ENCODE measurements around the gene PRDM7.

PRDM7 gene

DNA sequence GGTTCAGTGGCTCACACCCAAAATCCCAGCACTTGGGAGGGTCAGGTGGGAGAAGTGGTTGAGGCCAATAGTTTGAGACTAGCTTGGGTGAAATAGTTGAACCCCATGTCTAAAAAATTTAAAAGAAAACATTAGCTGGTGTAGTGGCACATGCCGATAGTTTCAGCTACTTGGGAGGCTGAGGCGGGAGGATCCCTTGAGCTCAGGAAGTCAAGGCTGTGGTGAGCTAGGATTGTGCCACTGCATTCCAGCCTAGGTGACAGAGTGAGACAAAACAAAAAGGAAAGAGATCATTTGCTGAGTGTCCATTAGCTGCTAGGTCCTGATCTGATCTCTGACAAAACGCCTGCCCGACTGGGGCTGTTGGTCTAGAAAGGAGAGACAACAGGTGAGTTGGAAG is 43.7 kb downstream of the PRDM7 start:
- DNase-seq, result no peak

- no peak for DNase-seq
Measured at GRCh38 chr16:90032674-90033331, 44.3 kb downstream of the PRDM7 start.

- no peak for DNase-seq
Measured at GRCh38 chr16:90031931-90032673, 45.0 kb downstream of the PRDM7 start.

GRCh38 chr16:90031186-90031930 is 45.8 kb downstream of the PRDM7 start:
- no peak for DNase-seq

DNA sequence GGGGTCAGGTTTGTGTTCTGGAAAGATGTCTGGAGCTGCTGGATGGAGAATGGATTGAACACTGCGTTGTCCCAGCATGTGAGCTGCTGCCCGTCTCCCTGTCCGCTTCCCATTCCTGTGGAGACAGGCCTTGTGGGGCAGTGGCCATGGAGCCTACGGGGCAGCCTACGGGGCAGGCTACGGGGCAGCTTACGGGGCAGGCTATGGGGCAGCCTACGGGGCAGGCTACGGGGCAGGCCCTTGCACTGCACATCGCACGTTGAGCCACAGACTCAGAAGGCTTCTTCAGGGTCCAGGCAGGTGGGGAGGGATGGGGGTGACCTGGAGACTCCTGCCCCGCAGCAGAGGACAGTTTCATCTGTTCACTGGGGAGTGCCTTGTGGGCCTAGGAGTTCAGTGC is 48.1 kb downstream of the PRDM7 start:
- no peak for DNase-seq

DNA sequence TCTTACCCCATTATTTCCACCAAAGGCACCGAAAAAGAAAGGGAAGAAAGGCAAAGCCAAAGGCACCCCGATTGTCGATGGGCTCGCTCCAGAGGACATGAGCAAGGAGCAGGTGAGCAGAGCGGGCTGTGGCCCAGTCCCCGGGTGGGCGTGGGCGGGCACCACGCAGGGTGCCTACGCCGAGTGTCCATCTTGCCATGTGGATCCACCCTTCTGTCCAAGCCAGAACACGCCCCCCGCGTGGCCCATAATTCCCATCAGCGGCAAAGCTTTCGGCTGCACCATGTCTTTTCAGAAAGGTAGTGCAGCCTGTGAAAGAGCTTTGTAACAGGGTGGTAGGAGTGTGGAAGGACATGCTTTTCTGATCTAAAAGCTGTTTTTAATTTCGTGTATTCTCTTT is 49.5 kb downstream of the PRDM7 start:
- DNase-seq, result no peak

DNA sequence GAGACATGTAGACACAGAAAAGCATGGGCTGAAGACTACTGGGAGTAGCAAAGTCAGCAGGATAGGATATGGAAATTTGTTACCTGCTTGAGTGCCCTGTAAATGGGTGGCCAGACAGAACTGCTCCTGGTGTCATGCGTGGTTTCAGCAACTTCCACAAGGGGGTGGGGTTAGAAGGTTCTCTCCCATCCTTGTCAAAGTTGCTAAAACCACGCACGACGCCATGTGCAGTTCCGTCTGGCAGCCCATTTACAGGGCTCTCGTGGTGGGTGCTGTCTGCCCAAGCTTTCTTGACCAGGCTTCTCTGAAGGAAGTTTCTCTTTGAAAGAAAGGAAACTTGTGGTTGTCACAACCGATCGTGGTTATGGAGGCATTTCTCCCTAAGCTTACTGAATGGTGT is 51.0 kb downstream of the PRDM7 start:
- DNase-seq, result no peak

- no peak for DNase-seq
Measured at GRCh38 chr16:90023078-90023447, 54.1 kb downstream of the PRDM7 start.

- peak; percentile 86 to 93 (median 90) for DNase-seq
Measured at GRCh38 chr16:90022209-90023077, 54.7 kb downstream of the PRDM7 start.

GRCh38 chr16:90020838-90021382 is 56.2 kb downstream of the PRDM7 start:
- peak in 2 of 3 experiments; percentile 37 to 70 for DNase-seq

- peak in 2 of 3 experiments; percentile 35 to 75 for DNase-seq
Measured at GRCh38 chr16:90020260-90020837, 56.8 kb downstream of the PRDM7 start.

GRCh38 chr16:90019543-90020259 is 57.4 kb downstream of the PRDM7 start:
- peak; percentile 47 to 88 (median 84) for DNase-seq

GRCh38 chr16:90018652-90019542 is 58.2 kb downstream of the PRDM7 start, which contains the start of gene DBNDD1:
Gene DBNDD1, minus strand, starts transcription at chr16:90019456. Its CDS starts 115 bp downstream, at chr16:90019341.
- peak in 2 of 3 experiments; percentile 62 to 66 for DNase-seq

DNA sequence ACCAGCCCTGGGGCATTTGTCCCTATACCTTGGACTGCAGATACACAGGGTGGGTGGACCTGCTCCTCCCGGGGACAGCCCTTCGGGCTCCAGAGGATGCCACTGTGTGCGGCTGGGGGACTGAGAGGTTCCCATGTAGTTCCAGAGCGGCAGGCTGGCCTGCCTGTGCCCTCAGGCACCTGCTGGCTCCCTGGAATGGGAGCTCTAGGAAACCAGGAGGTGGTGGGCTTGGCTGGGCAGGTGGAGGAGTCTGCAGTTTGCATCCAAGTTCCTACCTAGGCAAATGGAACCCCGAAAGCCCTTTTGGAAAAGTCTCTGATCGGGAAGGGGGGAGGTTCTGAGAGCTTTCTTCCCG is 58.9 kb downstream of the PRDM7 start:
- DNase-seq, result peak in 1 of 3 experiments; percentile 62

DNA sequence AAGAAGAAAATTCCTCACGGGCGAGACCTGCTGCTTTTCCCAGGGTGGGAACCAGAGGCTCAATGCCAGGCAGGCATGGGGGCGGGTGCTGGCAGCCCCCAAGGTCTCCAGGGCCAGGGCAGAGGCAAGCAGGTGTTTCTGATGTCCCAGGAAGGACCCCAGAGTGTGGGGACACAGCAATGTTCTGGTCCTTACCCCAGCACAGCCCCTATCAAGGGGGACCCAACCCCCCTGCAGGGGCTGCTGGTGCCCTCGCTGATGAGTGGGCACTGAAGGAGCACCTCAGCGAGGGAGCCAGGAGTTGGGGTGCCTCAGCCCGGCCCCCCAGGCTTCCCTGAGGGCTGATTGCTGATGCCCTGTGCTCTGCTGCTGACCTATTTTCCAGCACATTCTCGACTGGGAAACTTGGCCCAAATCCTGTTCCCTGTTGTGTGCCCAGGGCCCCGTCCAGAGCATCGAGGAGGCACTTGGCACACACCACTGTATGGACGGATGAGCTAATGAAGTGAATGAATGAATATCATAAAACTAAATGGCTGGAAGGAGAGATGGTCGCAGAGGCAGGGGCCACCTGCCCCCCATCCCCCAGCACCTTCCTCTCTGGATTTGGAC is 60.7 kb downstream of the PRDM7 start:
- DNase-seq, result no peak

DNA sequence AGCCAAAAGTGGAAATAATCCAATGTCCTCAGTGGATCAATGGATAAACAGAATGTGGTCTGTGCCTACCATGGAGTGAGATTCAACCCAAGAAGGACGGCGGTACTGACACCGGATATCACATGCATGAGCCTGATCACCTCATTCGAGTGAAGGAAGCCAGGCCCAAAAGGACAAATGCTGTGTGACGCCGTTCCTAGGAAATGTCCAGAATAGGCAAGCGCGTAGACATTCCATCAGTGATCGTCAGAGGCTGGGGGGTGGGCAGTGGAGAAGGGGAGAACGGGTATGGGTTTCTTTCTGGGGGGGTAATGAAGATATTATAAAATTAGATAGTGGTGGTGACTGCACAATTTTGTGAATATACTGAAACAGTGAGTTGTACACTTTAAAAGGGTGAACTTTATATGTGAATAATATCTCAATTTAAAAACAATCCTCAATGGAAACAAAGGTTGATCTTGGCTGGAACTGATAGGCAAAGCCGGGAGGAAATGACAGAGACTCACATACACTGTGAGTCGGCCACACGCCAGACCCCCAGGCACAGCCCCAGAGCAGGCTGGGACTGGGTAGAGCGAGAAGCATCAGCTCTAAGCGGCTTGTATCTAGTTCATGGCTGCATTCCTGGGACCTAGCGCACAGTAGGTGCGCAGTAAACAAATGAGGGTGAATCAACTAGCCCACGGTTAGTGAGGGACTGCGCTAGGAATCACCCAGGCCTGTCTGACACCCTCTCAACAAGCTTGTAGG is 61.4 kb downstream of the PRDM7 start:
- DNase-seq, result no peak

DNA sequence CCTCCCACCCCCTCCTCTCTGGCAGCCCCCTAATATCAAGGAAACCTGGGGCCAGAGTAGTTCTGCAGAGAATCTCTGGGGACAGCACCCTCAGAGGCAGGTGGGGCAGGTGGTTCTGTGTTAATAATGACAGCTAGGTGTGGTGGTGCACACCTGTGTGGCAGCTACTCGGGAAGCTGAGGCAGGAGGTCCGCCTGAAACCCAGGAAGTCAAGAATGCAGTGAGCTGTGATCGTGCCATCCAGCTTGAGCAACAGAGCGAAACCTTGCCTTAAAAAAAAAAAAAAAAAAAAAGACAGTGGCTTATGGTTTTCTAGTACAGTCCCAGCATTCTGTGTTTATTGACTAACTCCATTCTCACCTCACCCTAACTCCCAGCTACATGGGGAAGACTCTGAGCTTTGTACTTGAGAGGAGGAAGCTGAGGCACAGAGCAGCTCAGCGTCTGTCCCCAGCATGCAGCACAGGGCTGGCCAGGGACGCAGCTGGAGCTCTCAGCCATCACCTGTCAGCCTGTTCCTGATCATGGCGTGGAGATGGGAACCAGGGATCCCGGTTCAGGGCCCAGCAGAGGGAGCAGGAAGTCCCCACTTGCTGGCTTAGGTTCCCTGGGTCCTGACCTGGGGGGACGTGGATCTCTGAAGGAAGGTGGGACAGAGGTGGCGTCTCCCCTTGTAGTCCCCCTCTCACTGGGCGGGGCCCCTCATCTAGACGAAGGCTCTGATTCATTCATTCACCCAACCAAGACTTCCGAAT is 64.0 kb downstream of the PRDM7 start:
- DNase-seq, result no peak

GRCh38 chr16:90011908-90012501 is 65.1 kb downstream of the PRDM7 start:
- no peak for DNase-seq

Data from NCI-H1417 (cell line).